Glutamatergic neuron (in vitro differentiated cells): ENCODE results near the gene GALNT17. TPM values are rescaled to one million over a fixed set of nuclear protein-coding genes. Genes with fewer than 3 reads are reported as not detected.

Source experiments
- DNase-seq: peaks from one replicate; pipeline ENCODE4 v3.0.0; 2022
- H3K27ac Mint-ChIP-seq: one replicate; pipeline ENCODE4 v1.8.0; 2020; ENCODE audit warnings: mild to moderate bottlenecking, mixed read lengths, inconsistent platforms; ENCODE audit not compliant: unreplicated experiment
- H3K27me3 Mint-ChIP-seq: one replicate; pipeline ENCODE4 v1.8.0; 2020; ENCODE audit warnings: mild to moderate bottlenecking, moderate library complexity, mixed read lengths, inconsistent platforms; ENCODE audit not compliant: unreplicated experiment
- H3K36me3 Mint-ChIP-seq: one replicate; pipeline ENCODE4 v1.8.0; 2020; ENCODE audit warnings: mild to moderate bottlenecking, mixed read lengths, inconsistent platforms; ENCODE audit not compliant: unreplicated experiment
- H3K4me1 Mint-ChIP-seq: one replicate; pipeline ENCODE4 v1.8.0; 2020; ENCODE audit warnings: mild to moderate bottlenecking, low read depth, mixed read lengths, inconsistent platforms; ENCODE audit not compliant: unreplicated experiment
- H3K4me3 Mint-ChIP-seq: one replicate; pipeline ENCODE4 v1.8.0; 2020; ENCODE audit warnings: mild to moderate bottlenecking, mixed read lengths, inconsistent platforms; ENCODE audit not compliant: unreplicated experiment
- H3K9me3 Mint-ChIP-seq: one replicate; pipeline ENCODE4 v1.8.0; 2020; ENCODE audit warnings: mild to moderate bottlenecking, moderate library complexity, mixed read lengths, inconsistent platforms; ENCODE audit not compliant: unreplicated experiment
- total RNA-seq: library from RNA; stranded (reverse); fragmentation: NEBNext Ultra II Directional; extraction: Animal tissue kit (Norgen Biotek cat#: 25700); gene quantifications from one replicate; pipeline ENCODE4 v1.2.1, GENCODE V29; 2021; ENCODE audit not compliant: unreplicated experiment
- TF ChIP-seq, protein P1 (sequence below): fragments of 200-600 bp; sonication (generic); IDR thresholded peaks from one replicate; pipeline ENCODE4 v1.5.0; 2021; ENCODE audit not compliant: partially characterized antibody, unreplicated experiment

Gene GALNT17
- total RNA-seq, 1 donor from 2014 or later, result 42.0 TPM

GRCh38 chr7:71710442-71710841 lies 578.5 kb downstream of the GALNT17 start:
- H3K27ac Mint-ChIP-seq, result no peak overlapping the region
- peaks cover 24% of the 10 kb centered on the region for H3K36me3 Mint-ChIP-seq
- peaks cover 2% of the 10 kb centered on the region for H3K4me1 Mint-ChIP-seq
- DNase-seq, result no peak
- no peaks in the 10 kb centered on the region for H3K27me3 Mint-ChIP-seq
- TF ChIP-seq, protein P1, sequence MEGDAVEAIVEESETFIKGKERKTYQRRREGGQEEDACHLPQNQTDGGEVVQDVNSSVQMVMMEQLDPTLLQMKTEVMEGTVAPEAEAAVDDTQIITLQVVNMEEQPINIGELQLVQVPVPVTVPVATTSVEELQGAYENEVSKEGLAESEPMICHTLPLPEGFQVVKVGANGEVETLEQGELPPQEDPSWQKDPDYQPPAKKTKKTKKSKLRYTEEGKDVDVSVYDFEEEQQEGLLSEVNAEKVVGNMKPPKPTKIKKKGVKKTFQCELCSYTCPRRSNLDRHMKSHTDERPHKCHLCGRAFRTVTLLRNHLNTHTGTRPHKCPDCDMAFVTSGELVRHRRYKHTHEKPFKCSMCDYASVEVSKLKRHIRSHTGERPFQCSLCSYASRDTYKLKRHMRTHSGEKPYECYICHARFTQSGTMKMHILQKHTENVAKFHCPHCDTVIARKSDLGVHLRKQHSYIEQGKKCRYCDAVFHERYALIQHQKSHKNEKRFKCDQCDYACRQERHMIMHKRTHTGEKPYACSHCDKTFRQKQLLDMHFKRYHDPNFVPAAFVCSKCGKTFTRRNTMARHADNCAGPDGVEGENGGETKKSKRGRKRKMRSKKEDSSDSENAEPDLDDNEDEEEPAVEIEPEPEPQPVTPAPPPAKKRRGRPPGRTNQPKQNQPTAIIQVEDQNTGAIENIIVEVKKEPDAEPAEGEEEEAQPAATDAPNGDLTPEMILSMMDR, result no peak
- peaks cover 5% of the 10 kb centered on the region for H3K9me3 Mint-ChIP-seq
- no peak overlapping the region for H3K4me3 Mint-ChIP-seq

DNA sequence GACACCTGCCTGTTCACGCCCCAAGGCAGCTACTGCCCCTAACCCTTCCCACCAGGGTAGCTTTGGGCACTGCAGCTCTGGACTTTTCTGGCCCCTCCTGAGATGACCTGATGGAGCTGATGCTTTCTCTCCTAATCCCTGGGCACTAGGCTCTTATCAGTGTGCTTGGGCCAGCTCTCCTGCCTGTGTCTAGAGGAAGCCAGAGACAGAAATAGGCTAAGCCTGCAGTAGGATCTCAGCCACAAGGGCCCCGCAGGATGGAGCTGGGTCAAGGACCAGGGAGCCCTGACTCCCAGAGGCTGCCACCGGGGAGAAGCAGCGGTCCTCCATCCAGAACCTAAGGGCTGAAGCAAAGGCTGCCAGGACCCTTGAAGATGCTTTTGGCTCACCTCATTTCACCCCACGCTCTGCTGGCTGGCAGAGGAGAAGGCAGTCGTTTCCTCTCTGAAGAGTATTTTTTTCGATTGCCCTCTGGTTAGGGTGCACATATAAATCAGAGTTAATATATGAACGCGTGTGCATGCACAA lies 580.8 kb downstream of the GALNT17 start:
- H3K27me3 Mint-ChIP-seq, result peaks cover 3% of the 10 kb centered on the region
- H3K9me3 Mint-ChIP-seq, result no peaks in the 10 kb centered on the region
- H3K4me3 Mint-ChIP-seq, result no peak overlapping the region
- peaks cover 2% of the 10 kb centered on the region for H3K4me1 Mint-ChIP-seq
- peaks cover 13% of the 10 kb centered on the region for H3K36me3 Mint-ChIP-seq
- no peak for DNase-seq
- no peak overlapping the region for H3K27ac Mint-ChIP-seq
- TF ChIP-seq, protein P1, result no peak

GRCh38 chr7:71716690-71717089 lies 584.7 kb downstream of the GALNT17 start:
- H3K9me3 Mint-ChIP-seq, result peaks cover 2% of the 10 kb centered on the region
- no peak overlapping the region for H3K27ac Mint-ChIP-seq
- TF ChIP-seq, protein P1, result no peak
- no peak overlapping the region for H3K4me3 Mint-ChIP-seq
- no peaks in the 10 kb centered on the region for H3K4me1 Mint-ChIP-seq
- no peak for DNase-seq
- peaks cover 4% of the 10 kb centered on the region for H3K36me3 Mint-ChIP-seq
- H3K27me3 Mint-ChIP-seq, result peaks cover 3% of the 10 kb centered on the region

DNA sequence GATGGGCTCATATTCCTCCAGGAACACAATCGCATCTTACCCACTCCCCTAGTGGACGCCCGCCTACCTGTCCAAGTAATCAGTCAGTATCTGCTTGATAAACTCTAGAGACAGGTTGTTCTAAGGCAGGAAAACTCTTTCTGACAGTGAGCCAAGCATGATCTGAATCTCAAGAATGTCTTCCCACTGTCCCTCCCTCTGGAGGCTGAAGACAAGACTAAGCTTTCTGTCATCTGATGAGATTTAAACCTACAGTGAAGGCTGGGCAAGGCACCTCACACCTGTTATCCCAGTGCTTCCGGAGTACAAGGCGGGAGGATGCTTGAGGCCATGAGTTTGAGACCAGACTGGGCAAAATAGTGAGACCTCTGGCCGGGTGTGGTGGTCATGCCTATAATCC lies 586.6 kb downstream of the GALNT17 start:
- H3K4me3 Mint-ChIP-seq, result no peak overlapping the region
- peaks cover 3% of the 10 kb centered on the region for H3K9me3 Mint-ChIP-seq
- no peak for DNase-seq
- peaks cover 4% of the 10 kb centered on the region for H3K36me3 Mint-ChIP-seq
- TF ChIP-seq, protein P1, result no peak
- H3K27me3 Mint-ChIP-seq, result peaks cover 3% of the 10 kb centered on the region
- no peaks in the 10 kb centered on the region for H3K4me1 Mint-ChIP-seq
- H3K27ac Mint-ChIP-seq, result no peak overlapping the region

DNA sequence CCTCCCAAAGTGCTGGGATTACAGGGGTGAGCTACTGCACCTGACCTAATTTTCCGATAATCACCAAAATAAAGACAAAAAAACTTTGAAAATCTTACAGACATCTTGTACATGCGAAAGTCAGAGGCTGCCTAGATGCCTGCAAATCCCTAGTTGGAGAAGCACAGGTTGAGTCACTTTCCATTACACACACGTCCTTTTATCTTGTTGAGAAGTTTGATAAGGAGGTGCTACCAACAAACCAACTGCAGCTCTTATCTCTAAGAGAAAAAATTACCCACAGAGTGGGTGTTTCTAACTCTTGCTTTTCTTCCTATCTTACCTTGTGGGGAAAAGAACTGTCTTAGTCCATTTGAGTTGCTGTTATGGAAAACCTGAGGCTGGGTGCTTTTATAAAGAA lies 589.8 kb downstream of the GALNT17 start:
- DNase-seq, result no peak
- TF ChIP-seq, protein P1, result no peak
- H3K9me3 Mint-ChIP-seq, result peaks cover 3% of the 10 kb centered on the region
- H3K4me1 Mint-ChIP-seq, result no peaks in the 10 kb centered on the region
- H3K4me3 Mint-ChIP-seq, result no peak overlapping the region
- peaks cover 3% of the 10 kb centered on the region for H3K27me3 Mint-ChIP-seq
- H3K36me3 Mint-ChIP-seq, result peaks cover 4% of the 10 kb centered on the region
- H3K27ac Mint-ChIP-seq, result no peak overlapping the region
